WERI-Rb-1 (cell line): ENCODE results near the gene PYGB.
"Not testable (repeated sequence)": the region's sequence is repeated elsewhere in the genome, so short reads cannot be mapped to it uniquely, and the experiment has no call there.

Experiments used
- DNase-seq: peaks from one replicate; pipeline ENCODE4 v3.0.0-alpha.2; 2020
- H3K27ac ChIP-seq: fragments of 250-450 bp; sonication (Bioruptor Pico); 2 replicates; pipeline ENCODE4 v1.5.1; 2020; ENCODE audit warnings: mild to moderate bottlenecking, moderate library complexity
- H3K27me3 ChIP-seq: fragments of 250-450 bp; sonication (Bioruptor Pico); 2 replicates; pipeline ENCODE4 v1.5.1; 2021; ENCODE audit warnings: mild to moderate bottlenecking, low read depth, moderate library complexity; ENCODE audit not compliant: insufficient read depth, severe bottlenecking
- H3K36me3 ChIP-seq: fragments of 250-450 bp; sonication (Bioruptor Pico); 2 replicates; pipeline ENCODE4 v1.5.1; 2020; ENCODE audit warnings: mild to moderate bottlenecking, moderate library complexity
- H3K4me3 ChIP-seq: 2 replicates; pipeline ENCODE4 v1.5.1; 2011; ENCODE audit warnings: low read depth, mild to moderate bottlenecking, control low read depth, low read length
- H3K9me3 ChIP-seq: fragments of 250-450 bp; sonication (Bioruptor Pico); 2 replicates; pipeline ENCODE4 v1.5.1; 2021; ENCODE audit warnings: mild to moderate bottlenecking, moderate library complexity; ENCODE audit not compliant: severe bottlenecking
- CTCF ChIP-seq: IDR thresholded peaks from 2 replicates; pipeline ENCODE4 v1.5.1; 2011; ENCODE audit warnings: low read depth, mild to moderate bottlenecking, control low read depth, inconsistent platforms, low read length

The PYGB gene

GRCh38 chr20:25328954-25329498 lies 81.1 kb downstream of the PYGB start:
- Histone ChIP-seq H3K27me3 (no peaks in the 10 kb centered on the region), H3K27ac (no peak overlapping the region), H3K4me3 (no peak overlapping the region), H3K9me3 (no peaks in the 10 kb centered on the region), H3K36me3 (no peaks in the 10 kb centered on the region)
- no peak for TF ChIP-seq CTCF
- DNase-seq = no peak

GRCh38 chr20:25334972-25335371 lies 87.1 kb downstream of the PYGB start:
- not testable (repeated sequence) for H3K4me3 ChIP-seq, H3K36me3 ChIP-seq, H3K27ac ChIP-seq, H3K9me3 ChIP-seq, DNase-seq, H3K27me3 ChIP-seq

- no peak overlapping the region for H3K27ac ChIP-seq
- H3K27me3 ChIP-seq = no peaks in the 10 kb centered on the region
- peak; percentile 48 for DNase-seq
- no peak overlapping the region for H3K4me3 ChIP-seq
- TF ChIP-seq CTCF = peak; percentile 75
- H3K9me3 ChIP-seq = no peaks in the 10 kb centered on the region
- H3K36me3 ChIP-seq = no peaks in the 10 kb centered on the region; the same call in 1 of the 2 replicates
Measured at GRCh38 chr20:25336561-25337422, 88.9 kb downstream of the PYGB start.

GRCh38 chr20:25338112-25339023 lies 90.5 kb downstream of the PYGB start:
- H3K27me3 ChIP-seq = no peaks in the 10 kb centered on the region
- H3K4me3 ChIP-seq = no peak overlapping the region
- no peak for TF ChIP-seq CTCF
- no peak overlapping the region for H3K27ac ChIP-seq
- DNase-seq = no peak
- no peaks in the 10 kb centered on the region for H3K9me3 ChIP-seq
- H3K36me3 ChIP-seq = no peaks in the 10 kb centered on the region; the same call in 1 of the 2 replicates

GRCh38 chr20:25339608-25340007 lies 91.7 kb downstream of the PYGB start:
- no peaks in the 10 kb centered on the region for H3K9me3 ChIP-seq
- H3K36me3 ChIP-seq = no peaks in the 10 kb centered on the region; the same call in 1 of the 2 replicates
- H3K27ac ChIP-seq = no peak overlapping the region
- H3K27me3 ChIP-seq = no peaks in the 10 kb centered on the region
- no peak for TF ChIP-seq CTCF
- no peak for DNase-seq
- H3K4me3 ChIP-seq = no peak overlapping the region

GRCh38 chr20:25340380-25340779 lies 92.5 kb downstream of the PYGB start:
- no peak overlapping the region for H3K27ac ChIP-seq
- H3K4me3 ChIP-seq = no peak overlapping the region
- no peak for TF ChIP-seq CTCF
- no peaks in the 10 kb centered on the region for H3K27me3 ChIP-seq
- no peaks in the 10 kb centered on the region; the same call in 1 of the 2 replicates for H3K36me3 ChIP-seq
- no peak for DNase-seq
- no peaks in the 10 kb centered on the region for H3K9me3 ChIP-seq
